AG04449 (cell line): Measurements from ENCODE around the gene IGF2BP3.

Source experiments
- CTCF ChIA-PET: fragments of 350-600 bp; formaldehyde crosslinking; extraction: SDS; loops from one replicate; lab custom pipeline; 2021; ENCODE audit warnings: antibody characterized with exemption; lab: Yijun Ruan, JAX
- POLR2A ChIA-PET: fragments of 400-600, 350-600 bp; formaldehyde crosslinking; extraction: SDS; loops from one replicate; lab custom pipeline; 2020; ENCODE audit warnings: antibody characterized with exemption, inconsistent platforms; lab: Yijun Ruan, JAX
- DNase-seq: peaks from one replicate; pipeline ENCODE4 v3.0.0-alpha.2; 2010; ENCODE audit warnings: low read depth, low spot score
- H3K4me3 ChIP-seq: 2 replicates; pipeline ENCODE4 v1.5.1; 2011; ENCODE audit warnings: low read depth, mild to moderate bottlenecking, control low read depth, low read length
- CTCF ChIP-seq: IDR thresholded peaks from one replicate; pipeline ENCODE4 v1.5.1; 2011; ENCODE audit warnings: mild to moderate bottlenecking, moderate library complexity, low read length, control low read depth, inconsistent platforms; ENCODE audit not compliant: insufficient read depth; ENCODE audit errors: missing control alignments

Gene IGF2BP3

GRCh38 chr7:23295401-23295697 is 174.9 kb downstream of the IGF2BP3 start:
- ChIA-PET CTCF (interaction anchor here (0.8 to 5.1 kb wide), 5 partner anchors 9 to 168 kb away, joined by 3 to 34 read pairs (median 3); no protein-coding TSS in a partner anchor), POLR2A (no interaction called here)
- H3K4me3 ChIP-seq = no peak overlapping the region
- no peak for DNase-seq
- no peak for TF ChIP-seq CTCF

GRCh38 chr7:23294549-23295400 is 175.5 kb downstream of the IGF2BP3 start:
- no peak overlapping the region for H3K4me3 ChIP-seq
- TF ChIP-seq CTCF = no peak
- no peak for DNase-seq
- ChIA-PET CTCF (interaction anchor here (0.8 to 5.1 kb wide), 5 partner anchors 8 to 168 kb away, joined by 3 to 34 read pairs (median 3); no protein-coding TSS in a partner anchor), POLR2A (no interaction called here)

GRCh38 chr7:23293500-23294073 is 176.7 kb downstream of the IGF2BP3 start:
- TF ChIP-seq CTCF = no peak
- ChIA-PET CTCF (interaction anchor here (0.6 to 5.1 kb wide), 4 partner anchors 18 to 757 kb away, joined by 3 to 34 read pairs (median 10); no protein-coding TSS in a partner anchor), POLR2A (no interaction called here)
- no peak overlapping the region for H3K4me3 ChIP-seq
- no peak for DNase-seq

GRCh38 chr7:23292623-23293022 is 177.7 kb downstream of the IGF2BP3 start:
- ChIA-PET CTCF (interaction anchor here (1.3 to 5.1 kb wide), 3 partner anchors 17 to 21 kb away, joined by 4 to 34 read pairs (median 18); no protein-coding TSS in a partner anchor), POLR2A (no interaction called here)
- TF ChIP-seq CTCF = no peak
- no peak for DNase-seq
- H3K4me3 ChIP-seq = no peak overlapping the region

GRCh38 chr7:23291957-23292560 is 178.2 kb downstream of the IGF2BP3 start:
- CTCF ChIA-PET = interaction anchor here (1.1 to 5.1 kb wide), 5 partner anchors 14 to 172 kb away, joined by 3 to 34 read pairs (median 10); no protein-coding TSS in a partner anchor
- DNase-seq = no peak
- TF ChIP-seq CTCF = no peak
- H3K4me3 ChIP-seq = no peak overlapping the region
- POLR2A ChIA-PET = no interaction called here

- TF ChIP-seq CTCF = no peak
- CTCF ChIA-PET = interaction anchor here (1.1 to 5.1 kb wide), 4 partner anchors 13 to 173 kb away, joined by 3 to 34 read pairs (median 14); no protein-coding TSS in a partner anchor
- no peak overlapping the region for H3K4me3 ChIP-seq
- no peak for DNase-seq
- POLR2A ChIA-PET = no interaction called here
Observed at GRCh38 chr7:23290993-23291392, 179.3 kb downstream of the IGF2BP3 start.
